ENCODE data around the gene ICOSLG. TPM values are rescaled to one million over a fixed set of nuclear protein-coding genes. Genes with fewer than 3 reads are reported as not detected.

Gene ICOSLG
- total RNA-seq, 2 donors from 2014 or later, result 2.3 to 4.1 TPM

- H3K27me3 ChIP-seq (replicated peaks; ENCODE audit: insufficient read depth), result no peaks in the 10 kb centered on the region
- no peaks in the 10 kb centered on the region for H3K9me3 ChIP-seq
- TF ChIP-seq, protein P1, sequence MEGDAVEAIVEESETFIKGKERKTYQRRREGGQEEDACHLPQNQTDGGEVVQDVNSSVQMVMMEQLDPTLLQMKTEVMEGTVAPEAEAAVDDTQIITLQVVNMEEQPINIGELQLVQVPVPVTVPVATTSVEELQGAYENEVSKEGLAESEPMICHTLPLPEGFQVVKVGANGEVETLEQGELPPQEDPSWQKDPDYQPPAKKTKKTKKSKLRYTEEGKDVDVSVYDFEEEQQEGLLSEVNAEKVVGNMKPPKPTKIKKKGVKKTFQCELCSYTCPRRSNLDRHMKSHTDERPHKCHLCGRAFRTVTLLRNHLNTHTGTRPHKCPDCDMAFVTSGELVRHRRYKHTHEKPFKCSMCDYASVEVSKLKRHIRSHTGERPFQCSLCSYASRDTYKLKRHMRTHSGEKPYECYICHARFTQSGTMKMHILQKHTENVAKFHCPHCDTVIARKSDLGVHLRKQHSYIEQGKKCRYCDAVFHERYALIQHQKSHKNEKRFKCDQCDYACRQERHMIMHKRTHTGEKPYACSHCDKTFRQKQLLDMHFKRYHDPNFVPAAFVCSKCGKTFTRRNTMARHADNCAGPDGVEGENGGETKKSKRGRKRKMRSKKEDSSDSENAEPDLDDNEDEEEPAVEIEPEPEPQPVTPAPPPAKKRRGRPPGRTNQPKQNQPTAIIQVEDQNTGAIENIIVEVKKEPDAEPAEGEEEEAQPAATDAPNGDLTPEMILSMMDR (IDR thresholded peaks at IDR 0.05), result no peak
- H3K4me1 ChIP-seq (ENCODE audit: control insufficient read depth in 1 of 2, low read depth in 2 of 2), result no peaks in the 10 kb centered on the region
- H3K4me3 ChIP-seq, result no peak overlapping the region
- ATAC-seq (ENCODE audit: insufficient number of reproducible peaks, low FRiP score, low read depth) (no peak), DNase-seq (ENCODE audit: low spot score) (no peak)
- no peak overlapping the region for H3K27ac ChIP-seq
- no peaks in the 10 kb centered on the region for H3K36me3 ChIP-seq
Observed at GRCh38 chr21:44269090-44269489, 28.3 kb upstream of the ICOSLG start.

- Histone ChIP-seq H3K4me3 (no peak overlapping the region), H3K27ac (no peak overlapping the region), H3K9me3 (no peaks in the 10 kb centered on the region), H3K27me3 (replicated peaks; ENCODE audit: insufficient read depth) (no peaks in the 10 kb centered on the region), H3K36me3 (no peaks in the 10 kb centered on the region), H3K4me1 (ENCODE audit: control insufficient read depth in 1 of 2, low read depth in 2 of 2) (no peaks in the 10 kb centered on the region)
- TF ChIP-seq, protein P1 (IDR thresholded peaks at IDR 0.05), result no peak
- DNase-seq (ENCODE audit: low spot score), result no peak
- no peak for ATAC-seq (ENCODE audit: insufficient number of reproducible peaks, low FRiP score, low read depth)
Observed at GRCh38 chr21:44267655-44268142, 27.0 kb upstream of the ICOSLG start.

- no peaks in the 10 kb centered on the region for H3K4me1 ChIP-seq (ENCODE audit: control insufficient read depth in 1 of 2, low read depth in 2 of 2)
- TF ChIP-seq, protein P1 (IDR thresholded peaks at IDR 0.05), result no peak
- H3K36me3 ChIP-seq, result no peaks in the 10 kb centered on the region
- no peak overlapping the region for H3K4me3 ChIP-seq
- H3K9me3 ChIP-seq, result no peaks in the 10 kb centered on the region
- ATAC-seq (ENCODE audit: insufficient number of reproducible peaks, low FRiP score, low read depth), result no peak
- no peak overlapping the region for H3K27ac ChIP-seq
- H3K27me3 ChIP-seq (replicated peaks; ENCODE audit: insufficient read depth), result no peaks in the 10 kb centered on the region
- no peak for DNase-seq (ENCODE audit: low spot score)
Observed at GRCh38 chr21:44265734-44266270, 25.1 kb upstream of the ICOSLG start.

GRCh38 chr21:44263768-44264167 is 23.0 kb upstream of the ICOSLG start:
- no peak for ATAC-seq (ENCODE audit: insufficient number of reproducible peaks, low FRiP score, low read depth)
- no peaks in the 10 kb centered on the region for H3K4me1 ChIP-seq (ENCODE audit: control insufficient read depth in 1 of 2, low read depth in 2 of 2)
- H3K36me3 ChIP-seq, result no peaks in the 10 kb centered on the region
- H3K9me3 ChIP-seq, result peaks cover 2% of the 10 kb centered on the region
- TF ChIP-seq, protein P1 (IDR thresholded peaks at IDR 0.05), result no peak
- no peaks in the 10 kb centered on the region for H3K27me3 ChIP-seq (replicated peaks; ENCODE audit: insufficient read depth)
- no peak for DNase-seq (ENCODE audit: low spot score)
- H3K27ac ChIP-seq, result no peak overlapping the region
- no peak overlapping the region for H3K4me3 ChIP-seq

DNA sequence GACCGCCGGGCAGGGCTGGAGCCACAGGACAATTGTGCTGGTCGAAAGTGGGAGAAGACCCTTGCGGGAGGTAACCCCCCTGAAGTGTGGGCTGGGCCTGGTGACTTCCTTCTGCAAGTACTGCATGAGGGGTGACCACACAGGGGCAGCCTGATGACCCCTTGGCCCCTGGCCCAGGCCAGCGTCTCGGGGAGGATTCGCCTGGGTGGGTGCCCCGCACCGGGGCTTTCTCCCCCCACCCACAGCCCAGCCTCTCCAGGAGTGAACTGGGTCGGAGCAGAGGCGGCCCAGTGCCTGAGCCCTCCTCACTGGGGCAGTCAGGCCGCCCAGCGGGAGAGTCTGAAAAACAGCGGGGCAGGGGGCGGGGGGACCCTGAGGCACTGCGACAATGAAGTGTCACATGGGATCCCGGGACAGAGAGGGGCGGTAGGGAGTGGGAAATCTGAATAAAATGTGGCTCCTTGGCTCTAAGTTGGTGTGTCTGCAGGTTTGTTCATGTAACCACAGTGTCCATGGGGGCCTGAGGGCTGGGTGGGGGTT is 22.5 kb upstream of the ICOSLG start:
- peaks cover 2% of the 10 kb centered on the region for H3K9me3 ChIP-seq
- H3K36me3 ChIP-seq, result no peaks in the 10 kb centered on the region
- ATAC-seq (ENCODE audit: insufficient number of reproducible peaks, low FRiP score, low read depth) (no peak), DNase-seq (ENCODE audit: low spot score) (no peak)
- H3K4me1 ChIP-seq (ENCODE audit: control insufficient read depth in 1 of 2, low read depth in 2 of 2), result no peaks in the 10 kb centered on the region
- H3K27me3 ChIP-seq (replicated peaks; ENCODE audit: insufficient read depth), result no peaks in the 10 kb centered on the region
- no peak overlapping the region for H3K27ac ChIP-seq
- no peak overlapping the region for H3K4me3 ChIP-seq
- TF ChIP-seq, protein P1 (IDR thresholded peaks at IDR 0.05), result no peak

All from thoracic aorta (tissue), 2 donors.